GM23338 (cell line): ENCODE data around the gene SHISAL2A.

Source experiments
- CREB1 ChIP-seq: fragments of 250-450 bp; sonication (Bioruptor Pico); IDR thresholded peaks from 2 replicates; pipeline ENCODE4 v1.5.0; 2020; ENCODE audit warnings: low read depth, mild to moderate bottlenecking, moderate library complexity
- CTCF ChIP-seq, 2 experiments: fragments of 200-600 bp in 1 of 2; sonication (generic) in 1 of 2; conservative IDR thresholded peaks; 2 replicates each; pipeline versions ENCODE4 v1.5.1 to v1.6.1; 2016 to 2017; ENCODE audit warnings: antibody characterized with exemption in 2 of 2, low read depth in 2 of 2, mild to moderate bottlenecking in 2 of 2, moderate library complexity in 1 of 2
- ETS1 ChIP-seq: IDR thresholded peaks from 2 replicates; pipeline ENCODE4 v1.6.1; 2016; ENCODE audit warnings: antibody characterized with exemption
- EZH2 ChIP-seq: fragments of 200-600 bp; sonication (generic); IDR thresholded peaks from one replicate; pipeline ENCODE4 v1.8.0; 2017; ENCODE audit warnings: antibody characterized with exemption, mild to moderate bottlenecking, low read depth; ENCODE audit not compliant: unreplicated experiment
- EZH2phosphoT487 ChIP-seq: fragments of 200-600 bp; sonication (generic); IDR thresholded peaks from one replicate; pipeline ENCODE4 v1.8.1; 2018; ENCODE audit warnings: antibody characterized with exemption; ENCODE audit not compliant: unreplicated experiment
- POLR2AphosphoS5 ChIP-seq: IDR thresholded peaks from 2 replicates; pipeline ENCODE4 v1.6.1; 2016; ENCODE audit warnings: antibody characterized with exemption, low read depth
- REST ChIP-seq: IDR thresholded peaks from one replicate; pipeline ENCODE4 v1.6.1; 2018; ENCODE audit warnings: antibody characterized with exemption; ENCODE audit not compliant: unreplicated experiment
- STAT1 ChIP-seq: IDR thresholded peaks from one replicate; pipeline ENCODE4 v1.6.1; 2016; ENCODE audit warnings: antibody characterized with exemption; ENCODE audit not compliant: unreplicated experiment
- ZNF114 ChIP-seq: fragments of 250-450 bp; sonication (Bioruptor Pico); IDR thresholded peaks from 2 replicates; pipeline ENCODE4 v1.5.0; 2020; ENCODE audit warnings: mild to moderate bottlenecking, moderate library complexity

GRCh38 chr1:52669696-52670095 is 36.7 kb downstream of the SHISAL2A start:
- TF ChIP-seq CTCF (conservative IDR thresholded peaks at IDR 0.05; ENCODE audit: low read depth in 2 of 2) (no peak), EZH2 (no peak), POLR2AphosphoS5 (no peak), REST (no peak), STAT1 (no peak), ZNF114 (CRISPR knock-in tag) (no peak), ETS1 (no peak), CREB1 (CRISPR knock-in tag) (no peak), EZH2phosphoT487 (no peak)
